Neural progenitor cell (in vitro differentiated cells): Measurements from ENCODE around the gene RAD51B. TPM values are rescaled to one million over a fixed set of nuclear protein-coding genes. Genes with fewer than 3 reads are reported as not detected.

Experiments used
- DNase-seq: peaks from one replicate; pipeline ENCODE4 v3.0.0-alpha.2; 2016; ENCODE audit warnings: low spot score
- H2AFZ ChIP-seq: fragments of 200-600 bp; sonication (generic); replicated peaks from 2 replicates; pipeline ENCODE4 v1.6.1; 2016; ENCODE audit warnings: antibody characterized with exemption
- H3F3A ChIP-seq: fragments of 200-600 bp; sonication (generic); 2 replicates; pipeline ENCODE4 v1.6.1; 2016; ENCODE audit warnings: antibody characterized with exemption, low read depth
- H3K27ac ChIP-seq: fragments of 200-600 bp; sonication (generic); 2 replicates; pipeline ENCODE4 v1.5.1; 2016; ENCODE audit warnings: mild to moderate bottlenecking
- H3K27me3 ChIP-seq: fragments of 200-600 bp; sonication (generic); 2 replicates; pipeline ENCODE4 v1.6.1; 2016; ENCODE audit warnings: mild to moderate bottlenecking, moderate library complexity
- H3K36me3 ChIP-seq: fragments of 200-600 bp; sonication (generic); 2 replicates; pipeline ENCODE4 v1.5.1; 2016
- H3K4me1 ChIP-seq: fragments of 200-600 bp; sonication (generic); 2 replicates; pipeline ENCODE4 v1.6.1; 2016; ENCODE audit warnings: mixed run types
- H3K4me2 ChIP-seq: fragments of 200-600 bp; sonication (generic); 2 replicates; pipeline ENCODE4 v1.6.1; 2016
- H3K4me3 ChIP-seq: fragments of 200-600 bp; sonication (generic); 2 replicates; pipeline ENCODE4 v1.5.1; 2016
- H3K79me2 ChIP-seq: fragments of 200-600 bp; sonication (generic); 2 replicates; pipeline ENCODE4 v1.6.1; 2016; ENCODE audit warnings: low read depth
- H3K9ac ChIP-seq: fragments of 200-600 bp; sonication (generic); 2 replicates; pipeline ENCODE4 v1.6.1; 2016
- H3K9me3 ChIP-seq: fragments of 200-600 bp; sonication (generic); 2 replicates; pipeline ENCODE4 v1.5.1; 2016; ENCODE audit warnings: low read depth
- H4K20me1 ChIP-seq: fragments of 200-600 bp; sonication (generic); 2 replicates; pipeline ENCODE4 v1.6.1; 2016; ENCODE audit warnings: low read depth
- H3K27ac Mint-ChIP-seq: 3 replicates; pipeline ENCODE4 v1.8.0; 2021; ENCODE audit warnings: mixed read lengths
- H3K27me3 Mint-ChIP-seq: 2 replicates; pipeline ENCODE4 v1.8.0; 2022; ENCODE audit warnings: low read depth, mild to moderate bottlenecking, inconsistent platforms, moderate library complexity, mixed read lengths; ENCODE audit not compliant: insufficient read depth
- H3K36me3 Mint-ChIP-seq: 3 replicates; pipeline ENCODE4 v1.8.0; 2021; ENCODE audit warnings: mixed read lengths
- H3K4me1 Mint-ChIP-seq: 3 replicates; pipeline ENCODE4 v1.8.0; 2021; ENCODE audit warnings: mixed read lengths
- H3K4me3 Mint-ChIP-seq: 3 replicates; pipeline ENCODE4 v1.8.0; 2021; ENCODE audit warnings: mild to moderate bottlenecking, moderate library complexity, mixed read lengths
- H3K9me3 Mint-ChIP-seq: 3 replicates; pipeline ENCODE4 v1.8.0; 2020; ENCODE audit warnings: mixed read lengths
- EZH2 ChIP-seq: fragments of 200-600 bp; sonication (generic); IDR thresholded peaks from 2 replicates; pipeline ENCODE4 v1.6.1; 2017; ENCODE audit warnings: antibody characterized with exemption, mild to moderate bottlenecking, moderate library complexity
- EZH2phosphoT487 ChIP-seq: fragments of 200-600 bp; sonication (generic); IDR thresholded peaks from 2 replicates; pipeline ENCODE4 v1.6.1; 2017; ENCODE audit warnings: antibody characterized with exemption
- total RNA-seq: library from RNA; depleted of rRNA; stranded (reverse); fragments of >200 nt; gene quantifications from 2 replicates; pipeline ENCODE4 v1.2.3, GENCODE V29; 2015; ENCODE audit warnings: low replicate concordance
- TF ChIP-seq, protein P1 (sequence below): fragments of 200-600 bp; sonication (generic); IDR thresholded peaks from 2 replicates; pipeline ENCODE4 v1.5.1; 2017; ENCODE audit warnings: antibody characterized with exemption, mild to moderate bottlenecking

RAD51B gene
- total RNA-seq, 1 donor from 2014 or later = 50.5 TPM

DNA sequence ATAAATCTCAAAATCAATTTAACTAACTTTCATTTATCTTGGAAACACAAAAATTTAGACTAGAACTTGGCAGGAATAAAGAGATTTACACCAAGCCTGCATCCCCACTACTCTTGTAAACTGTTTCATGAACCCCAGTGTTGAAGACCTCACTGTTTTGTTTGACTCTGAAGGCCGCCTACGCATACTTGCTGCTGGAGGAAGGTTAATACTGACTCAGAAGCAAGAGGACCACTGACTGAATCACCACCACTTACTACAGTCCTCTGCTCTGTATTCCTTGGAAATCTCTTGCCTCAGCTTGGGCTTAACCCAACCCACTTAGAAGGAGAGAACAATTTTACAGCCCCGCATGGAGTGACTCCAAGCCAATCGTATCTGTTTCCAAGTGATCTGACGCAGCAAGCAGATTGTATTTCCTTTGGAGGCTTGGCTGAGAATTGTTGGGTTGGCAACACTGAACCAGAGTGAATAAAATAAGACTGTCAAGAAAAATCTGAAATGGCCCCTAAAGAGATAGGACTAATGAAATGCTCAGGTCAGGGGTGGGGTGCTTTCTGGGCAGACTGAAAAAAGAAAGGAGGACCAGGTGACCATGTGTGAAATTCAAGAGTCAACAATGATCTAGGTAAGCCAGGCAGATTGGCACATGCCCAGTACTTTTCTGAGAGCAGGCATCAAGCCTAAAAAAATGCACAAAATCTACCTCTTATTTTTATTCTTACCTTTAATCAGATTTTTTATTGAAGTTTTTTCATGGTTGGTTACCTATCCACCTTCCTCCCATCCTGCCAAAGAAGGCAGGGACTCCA lies 724.7 kb downstream of the RAD51B start:
- Histone ChIP-seq H3K36me3 (no peaks in the 10 kb centered on the region), H2AFZ (no peak overlapping the region), H3K4me1 (peaks cover 41% of the 10 kb centered on the region), H3F3A (peaks cover 36% of the 10 kb centered on the region), H3K9ac (no peak overlapping the region), H3K27ac (no peak overlapping the region), H3K79me2 (no peaks in the 10 kb centered on the region), H3K4me2 (no peak overlapping the region), H3K9me3 (no peaks in the 10 kb centered on the region), H3K27me3 (no peaks in the 10 kb centered on the region), H3K4me3 (no peak overlapping the region), H4K20me1 (no peaks in the 10 kb centered on the region)
- Mint-ChIP-seq H3K27me3 (peaks cover 13% of the 10 kb centered on the region), H3K36me3 (peaks cover 11% of the 10 kb centered on the region), H3K4me1 (peaks cover 76% of the 10 kb centered on the region), H3K4me3 (no peak overlapping the region), H3K27ac (peak overlapping the region; percentile 16), H3K9me3 (peaks cover 11% of the 10 kb centered on the region)
- no peak for DNase-seq
- TF ChIP-seq, protein P1, sequence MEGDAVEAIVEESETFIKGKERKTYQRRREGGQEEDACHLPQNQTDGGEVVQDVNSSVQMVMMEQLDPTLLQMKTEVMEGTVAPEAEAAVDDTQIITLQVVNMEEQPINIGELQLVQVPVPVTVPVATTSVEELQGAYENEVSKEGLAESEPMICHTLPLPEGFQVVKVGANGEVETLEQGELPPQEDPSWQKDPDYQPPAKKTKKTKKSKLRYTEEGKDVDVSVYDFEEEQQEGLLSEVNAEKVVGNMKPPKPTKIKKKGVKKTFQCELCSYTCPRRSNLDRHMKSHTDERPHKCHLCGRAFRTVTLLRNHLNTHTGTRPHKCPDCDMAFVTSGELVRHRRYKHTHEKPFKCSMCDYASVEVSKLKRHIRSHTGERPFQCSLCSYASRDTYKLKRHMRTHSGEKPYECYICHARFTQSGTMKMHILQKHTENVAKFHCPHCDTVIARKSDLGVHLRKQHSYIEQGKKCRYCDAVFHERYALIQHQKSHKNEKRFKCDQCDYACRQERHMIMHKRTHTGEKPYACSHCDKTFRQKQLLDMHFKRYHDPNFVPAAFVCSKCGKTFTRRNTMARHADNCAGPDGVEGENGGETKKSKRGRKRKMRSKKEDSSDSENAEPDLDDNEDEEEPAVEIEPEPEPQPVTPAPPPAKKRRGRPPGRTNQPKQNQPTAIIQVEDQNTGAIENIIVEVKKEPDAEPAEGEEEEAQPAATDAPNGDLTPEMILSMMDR = no peak
- TF ChIP-seq EZH2phosphoT487 (no peak), EZH2 (no peak)

DNA sequence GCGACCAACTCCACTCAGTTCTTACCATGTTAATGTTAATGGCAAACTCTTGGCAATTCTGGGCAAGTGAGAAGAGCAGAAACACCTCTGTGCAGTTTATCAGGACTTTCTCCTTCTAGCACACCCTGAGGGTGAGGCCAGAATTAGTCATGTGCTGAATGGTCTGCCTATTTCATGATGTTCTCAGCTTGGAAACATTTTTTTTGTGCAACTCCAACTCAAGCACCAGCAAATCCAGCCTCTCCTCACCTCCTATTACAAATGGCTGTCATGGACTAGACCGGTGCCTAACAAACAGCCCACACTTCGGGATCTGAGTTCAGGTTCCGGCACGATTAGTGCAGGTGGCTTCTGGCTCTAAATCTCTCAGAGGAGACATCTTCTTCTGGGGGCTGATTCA lies 727.3 kb downstream of the RAD51B start:
- no peaks in the 10 kb centered on the region for H3K36me3 ChIP-seq
- DNase-seq = no peak
- H3K79me2 ChIP-seq = no peaks in the 10 kb centered on the region
- H3K4me3 Mint-ChIP-seq = no peak overlapping the region
- peak overlapping the region; percentile 98 for H3K27ac Mint-ChIP-seq
- H3K4me2 ChIP-seq = no peak overlapping the region
- no peak overlapping the region for H3K9ac ChIP-seq
- TF ChIP-seq, protein P1 = no peak
- TF ChIP-seq EZH2 = no peak
- no peak for TF ChIP-seq EZH2phosphoT487
- peaks cover 23% of the 10 kb centered on the region for H3K4me1 ChIP-seq
- peaks cover 20% of the 10 kb centered on the region for H3F3A ChIP-seq
- H3K36me3 Mint-ChIP-seq = peaks cover 11% of the 10 kb centered on the region
- peaks cover 17% of the 10 kb centered on the region for H3K27me3 Mint-ChIP-seq
- no peak overlapping the region for H3K27ac ChIP-seq
- no peak overlapping the region for H2AFZ ChIP-seq
- H3K9me3 ChIP-seq = no peaks in the 10 kb centered on the region
- H4K20me1 ChIP-seq = no peaks in the 10 kb centered on the region
- no peak overlapping the region for H3K4me3 ChIP-seq
- H3K27me3 ChIP-seq = no peaks in the 10 kb centered on the region
- peaks cover 11% of the 10 kb centered on the region for H3K9me3 Mint-ChIP-seq
- peaks cover 72% of the 10 kb centered on the region for H3K4me1 Mint-ChIP-seq

DNA sequence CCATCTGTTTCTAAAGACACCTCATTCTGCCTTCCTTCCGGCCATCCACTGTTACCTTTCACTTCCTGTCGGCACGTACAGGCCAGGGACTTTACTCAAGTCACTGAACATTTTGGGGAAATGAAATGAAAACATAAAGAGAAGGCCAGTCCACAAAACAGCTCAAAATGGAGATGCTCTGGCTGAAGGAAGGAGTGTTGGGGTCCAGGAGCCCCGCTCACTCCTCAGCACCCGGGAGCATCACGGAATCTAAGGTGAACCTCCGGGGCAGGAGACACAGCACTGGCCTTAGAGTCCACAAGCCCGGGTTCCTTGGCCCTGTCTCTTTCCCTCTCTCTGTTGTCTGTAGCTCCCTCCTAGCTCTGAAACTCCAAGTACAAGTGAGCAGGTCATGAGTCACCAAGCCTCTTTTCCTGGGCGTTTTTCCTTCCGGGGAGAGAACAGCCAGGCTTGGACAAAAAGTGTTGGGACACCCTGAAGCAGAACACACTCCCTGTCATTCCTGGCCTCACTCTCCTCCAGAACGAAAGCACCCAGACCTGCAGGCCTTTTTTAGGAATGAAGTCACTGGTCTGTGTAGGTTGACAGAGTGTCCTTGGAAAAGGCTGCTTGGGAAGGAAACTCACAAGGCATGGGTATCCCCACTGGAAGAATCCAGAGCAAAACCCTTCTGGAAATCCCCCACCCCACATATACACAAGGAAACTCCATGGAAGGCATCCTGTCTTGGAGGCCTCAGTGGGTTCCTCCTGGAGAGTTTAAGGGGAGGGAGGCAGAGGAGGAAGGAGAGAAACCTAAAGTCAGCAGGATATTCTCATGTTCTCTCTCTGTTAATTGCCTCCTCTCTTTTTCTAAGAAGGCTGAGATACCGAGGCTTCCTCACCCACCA lies 728.0 kb downstream of the RAD51B start:
- Histone ChIP-seq H3K4me2 (peak overlapping the region; percentile 50), H3F3A (peaks cover 20% of the 10 kb centered on the region), H3K79me2 (no peaks in the 10 kb centered on the region), H3K27me3 (no peaks in the 10 kb centered on the region), H3K36me3 (no peaks in the 10 kb centered on the region), H3K27ac (peak overlapping the region; percentile 49), H3K4me1 (peaks cover 23% of the 10 kb centered on the region), H3K4me3 (no peak overlapping the region), H2AFZ (no peak overlapping the region), H3K9ac (no peak overlapping the region), H3K9me3 (no peaks in the 10 kb centered on the region), H4K20me1 (no peaks in the 10 kb centered on the region)
- Mint-ChIP-seq H3K9me3 (peaks cover 11% of the 10 kb centered on the region), H3K27me3 (peaks cover 17% of the 10 kb centered on the region), H3K36me3 (peaks cover 11% of the 10 kb centered on the region), H3K4me1 (peaks cover 73% of the 10 kb centered on the region), H3K4me3 (no peak overlapping the region), H3K27ac (peak overlapping the region; percentile 98)
- TF ChIP-seq, protein P1 = no peak
- TF ChIP-seq EZH2phosphoT487 (no peak), EZH2 (no peak)
- DNase-seq = no peak
